ELR (cell line): ENCODE results near the gene IL9.

Experiments
- DNase-seq: peaks from one replicate; pipeline ENCODE4 v3.0.0-alpha.2; 2015; ENCODE audit warnings: low read depth

The IL9 gene

DNA sequence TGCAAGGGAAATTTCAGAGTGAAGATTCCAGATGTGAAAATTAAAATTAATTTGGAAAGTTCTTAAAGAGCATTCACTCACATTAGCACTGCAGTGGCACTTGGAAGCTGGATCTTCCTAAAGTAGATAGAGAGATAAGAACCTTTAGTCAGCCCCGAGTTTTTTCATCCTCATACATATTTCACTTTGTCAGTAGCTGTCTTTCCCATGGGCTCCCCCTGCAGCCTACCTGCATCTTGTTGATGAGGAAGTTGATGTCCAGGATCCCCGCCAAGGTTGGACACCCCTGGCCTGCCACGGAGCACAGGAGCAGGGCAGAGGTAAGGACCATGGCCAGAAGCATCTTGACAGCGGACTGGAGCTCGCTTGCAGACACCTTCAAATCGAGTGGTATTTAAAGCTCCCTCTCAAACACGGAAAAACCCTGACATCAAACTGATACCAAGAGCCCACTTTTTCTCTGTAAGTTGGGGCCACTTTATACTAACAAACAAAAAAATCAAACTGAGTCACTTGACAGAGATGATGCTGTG is at the start of gene IL9:
Gene IL9, minus strand, starts transcription at position 368 of the 533 bp plus-strand sequence. Its CDS starts 25 bp downstream, at position 343.
- DNase-seq, result no peak

DNA sequence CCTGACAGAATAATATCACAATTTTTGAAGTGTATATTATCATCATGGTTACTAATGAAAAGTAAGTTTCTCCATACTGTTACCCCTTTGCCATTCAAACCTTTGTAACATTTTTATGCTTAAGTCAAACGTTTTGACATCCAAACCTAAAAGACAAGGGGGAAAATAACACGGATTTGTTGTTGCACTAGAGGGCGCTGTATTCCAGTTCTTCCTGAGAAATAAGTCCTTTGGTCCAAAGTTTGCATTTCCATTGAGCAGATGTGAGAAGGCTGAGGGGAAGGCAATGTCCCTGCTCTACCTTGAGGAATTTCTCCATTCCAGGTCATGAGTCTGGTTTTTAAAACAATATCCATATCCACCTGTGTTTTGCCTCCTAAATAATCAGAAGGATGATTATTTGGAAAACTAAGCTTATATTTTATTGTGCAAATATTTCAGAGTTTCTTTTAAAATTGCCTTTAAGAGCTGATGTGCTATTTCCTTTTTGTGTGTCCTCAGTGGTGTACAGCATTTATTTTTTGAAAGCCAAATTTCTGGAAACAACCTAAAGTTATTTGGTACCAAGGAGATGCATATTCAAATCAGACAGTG is 49.4 kb upstream of the IL9 start:
- DNase-seq, result peak; percentile 89

DNA sequence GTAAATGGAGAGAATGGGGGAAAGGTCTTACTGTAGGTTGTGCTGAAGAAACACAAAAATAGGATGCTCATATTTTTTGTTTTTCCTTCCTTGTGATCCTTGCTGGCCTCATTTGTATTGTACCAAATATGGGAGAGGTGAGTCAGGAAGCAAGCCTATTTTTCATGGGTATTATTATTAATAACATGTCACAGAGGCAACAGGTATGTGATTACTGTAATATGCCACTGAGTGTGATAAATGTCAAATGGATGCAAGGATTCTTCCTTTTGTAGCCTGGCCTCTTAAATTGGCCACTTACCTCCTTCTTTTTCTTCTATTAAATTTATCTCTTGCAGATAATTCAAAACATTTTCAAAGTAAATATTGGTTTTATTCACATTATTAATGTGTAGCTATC is 48.9 kb upstream of the IL9 start:
- DNase-seq, result no peak

DNA sequence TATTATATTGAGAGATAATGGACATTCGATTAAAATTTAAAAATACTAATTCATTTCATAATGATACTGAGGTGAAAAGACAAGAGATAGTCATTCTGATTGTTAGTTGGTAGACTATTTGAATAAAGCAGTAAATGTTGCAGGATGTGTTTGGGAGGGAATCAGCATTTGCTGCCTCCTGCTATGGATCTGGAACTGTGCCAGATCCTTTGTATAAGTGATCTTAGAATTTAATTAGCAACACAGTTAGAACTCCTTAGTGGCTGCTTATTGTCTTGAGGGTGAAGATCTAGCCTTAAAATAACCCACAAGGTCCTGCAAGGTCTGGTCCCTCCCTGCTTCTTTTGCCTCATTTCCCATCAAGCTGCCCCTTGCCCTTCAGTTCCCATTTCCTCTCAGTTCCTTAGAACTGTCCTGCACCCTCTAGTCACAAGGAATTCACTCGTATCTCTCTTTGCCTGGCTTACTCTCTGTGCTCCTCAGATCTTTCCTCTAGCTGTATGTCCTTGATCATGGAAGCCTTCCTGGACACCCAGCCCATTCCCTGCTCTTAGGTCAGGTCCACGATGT is 46.6 kb upstream of the IL9 start:
- DNase-seq, result no peak

DNA sequence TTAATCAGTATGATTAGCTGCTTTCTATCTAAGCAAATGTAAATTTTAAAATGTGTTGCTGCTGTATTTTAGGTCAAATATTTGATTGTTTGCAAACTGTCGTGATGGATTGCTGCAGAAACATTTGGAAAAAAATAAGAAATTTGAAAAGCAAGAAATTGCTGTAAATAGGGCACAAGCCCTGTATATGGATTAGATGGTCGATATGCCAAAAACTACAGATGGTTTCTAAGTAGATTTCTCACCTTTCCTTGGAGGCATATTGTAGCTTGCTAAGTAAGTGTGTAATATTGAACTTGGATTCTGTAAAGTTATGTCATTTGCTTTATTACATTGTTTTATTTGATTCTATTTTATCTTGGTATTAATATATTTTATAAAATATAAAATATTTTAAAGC is 46.1 kb upstream of the IL9 start:
- no peak for DNase-seq

DNA sequence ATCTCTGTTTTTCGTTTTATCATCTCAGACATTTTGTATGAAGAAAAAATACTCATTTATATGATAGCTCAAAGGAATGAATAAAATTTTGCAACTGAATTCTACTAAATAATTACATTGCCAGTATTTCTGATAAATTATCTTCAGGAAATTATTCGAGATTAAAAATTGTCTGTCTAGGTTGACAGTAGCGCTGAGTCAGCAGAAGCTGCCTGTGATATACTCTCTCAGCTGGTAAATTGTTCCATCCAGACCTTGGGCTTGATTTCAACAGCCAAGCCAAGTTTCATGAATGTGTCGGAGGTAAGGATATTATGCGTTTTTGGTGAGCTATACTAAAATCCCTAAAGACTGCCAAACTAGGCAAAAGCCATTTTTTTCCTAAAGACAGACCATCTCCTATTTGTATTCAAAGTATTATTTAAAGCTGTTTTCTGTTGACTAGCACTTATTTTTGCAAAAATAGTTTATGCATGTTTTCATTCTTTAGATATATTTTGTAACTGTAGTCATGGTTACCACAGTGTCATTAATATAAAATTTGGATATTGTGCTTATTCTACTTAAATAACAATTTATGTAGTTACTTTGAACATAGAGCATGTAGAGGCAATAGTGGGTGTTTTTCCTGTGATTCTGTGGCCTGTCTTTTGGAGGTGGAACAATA is 41.7 kb upstream of the IL9 start:
- DNase-seq, result no peak

DNA sequence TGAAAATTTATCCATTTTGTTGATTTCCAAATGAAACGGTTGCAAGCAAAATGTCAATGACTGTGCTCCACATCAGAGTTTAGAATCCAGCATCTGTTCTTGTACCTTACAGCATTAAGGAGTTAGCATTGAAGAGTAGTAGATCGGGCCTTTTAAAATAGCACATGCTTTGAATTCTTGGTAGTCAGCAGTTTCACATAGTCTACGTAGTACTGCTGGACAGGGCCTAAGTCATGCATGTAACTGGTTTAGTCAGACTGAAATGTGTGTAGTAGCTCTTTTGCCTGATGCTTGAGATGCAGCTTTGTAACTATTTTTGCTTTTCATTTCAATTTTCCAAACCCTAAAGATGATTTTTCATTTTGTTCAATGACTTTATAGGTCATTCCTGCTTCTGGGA is 39.3 kb upstream of the IL9 start:
- no peak for DNase-seq

DNA sequence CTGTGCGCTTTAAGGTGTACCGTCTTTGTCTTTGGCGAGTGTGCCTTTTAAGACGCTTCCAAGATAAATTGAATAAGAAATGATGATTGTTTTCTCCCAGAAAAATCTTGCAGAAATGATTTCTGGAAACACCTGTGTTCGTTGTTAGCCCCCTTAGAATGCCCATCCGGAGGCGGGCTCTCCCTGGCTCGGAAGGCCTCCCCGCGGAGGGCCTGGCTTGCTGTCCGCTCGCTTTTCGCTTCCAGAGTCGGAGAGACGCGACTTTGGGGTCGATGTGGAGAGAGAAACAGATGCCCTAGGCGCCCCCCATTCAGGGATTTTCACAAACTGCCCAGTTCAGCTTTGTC is 35.3 kb upstream of the IL9 start:
- no peak for DNase-seq

DNA sequence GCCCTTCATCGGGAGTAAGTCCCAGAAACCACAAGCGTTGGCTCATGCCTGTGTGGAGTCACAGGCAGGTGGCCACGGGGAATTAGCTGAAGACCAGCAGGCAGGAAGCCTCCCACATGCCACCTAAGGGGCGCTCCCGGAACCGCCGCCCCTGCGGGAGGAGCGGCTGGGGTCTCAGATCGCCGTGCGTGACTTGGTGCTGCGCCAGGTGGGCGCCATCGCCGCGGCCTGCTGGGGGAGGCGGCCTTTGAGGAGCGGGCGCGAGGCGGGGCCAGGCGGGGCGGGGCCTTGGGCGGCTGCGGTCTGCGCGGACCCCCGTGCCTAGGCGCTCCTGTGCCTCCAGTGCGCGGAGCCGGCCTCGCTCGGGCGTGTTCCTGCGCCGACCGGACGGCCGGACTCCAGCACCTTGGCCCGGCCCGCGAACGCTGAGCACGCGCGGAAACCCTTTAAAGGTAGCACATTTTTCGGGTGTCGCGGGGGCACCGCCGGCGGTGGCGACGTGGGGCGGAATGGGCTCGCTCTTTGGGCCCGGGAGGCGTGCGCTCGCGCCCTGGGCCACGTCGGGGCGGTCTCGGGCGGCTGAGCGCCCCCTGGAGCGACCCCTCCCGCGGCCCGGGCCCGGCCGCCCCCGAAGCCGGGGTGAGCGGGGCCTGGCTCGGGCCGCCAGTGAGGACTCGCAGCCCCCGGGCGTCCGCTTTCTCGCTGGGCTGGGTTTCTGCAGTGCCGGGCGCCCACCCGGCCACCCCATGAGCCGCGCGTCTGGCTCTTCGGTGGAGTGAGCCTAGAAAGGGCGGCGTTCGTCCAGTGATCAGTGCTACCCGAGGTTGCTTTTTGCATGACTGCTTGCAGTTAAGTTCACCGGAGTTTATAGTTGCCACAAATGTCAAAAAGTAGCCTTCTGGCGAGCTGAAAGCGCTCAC is 34.6 kb upstream of the IL9 start:
- DNase-seq, result no peak

DNA sequence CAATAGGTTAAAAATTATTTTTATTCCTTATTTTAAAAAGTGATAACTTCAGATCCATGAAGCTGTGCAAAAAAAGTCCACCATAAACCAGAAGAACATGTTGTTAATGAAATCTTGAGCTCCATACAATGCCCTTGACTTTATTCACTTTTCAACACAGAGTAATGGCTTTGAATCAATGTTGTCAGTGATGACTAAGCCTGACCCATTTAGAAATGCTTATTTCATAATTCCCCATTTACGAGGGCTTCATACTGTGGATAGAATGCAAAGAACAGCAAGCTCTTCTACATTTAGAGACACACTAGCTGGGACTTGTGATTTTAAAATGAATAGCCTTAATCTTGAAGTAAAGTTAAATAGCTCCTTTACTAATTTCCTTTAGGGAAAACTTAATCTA is 25.7 kb upstream of the IL9 start:
- peak; percentile 37 for DNase-seq

DNA sequence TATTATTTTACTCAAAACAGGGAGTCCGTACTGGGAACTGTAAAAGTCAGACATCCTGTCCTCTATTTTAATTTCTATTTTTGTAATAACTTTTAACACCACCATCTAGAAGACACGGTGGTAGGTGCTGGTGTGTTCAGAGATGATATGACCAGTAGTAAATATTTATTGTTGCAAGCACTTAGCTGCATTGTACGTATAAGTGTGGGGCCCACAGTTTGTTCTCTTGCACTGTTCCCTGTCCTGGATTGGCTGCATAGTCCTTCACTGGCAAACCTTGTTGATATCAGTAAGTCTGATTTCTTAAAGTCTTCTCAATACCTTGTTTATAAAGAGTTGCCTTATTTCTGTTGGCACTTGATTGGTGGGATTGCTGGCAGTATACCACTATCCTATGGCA is 24.6 kb upstream of the IL9 start:
- no peak for DNase-seq

DNA sequence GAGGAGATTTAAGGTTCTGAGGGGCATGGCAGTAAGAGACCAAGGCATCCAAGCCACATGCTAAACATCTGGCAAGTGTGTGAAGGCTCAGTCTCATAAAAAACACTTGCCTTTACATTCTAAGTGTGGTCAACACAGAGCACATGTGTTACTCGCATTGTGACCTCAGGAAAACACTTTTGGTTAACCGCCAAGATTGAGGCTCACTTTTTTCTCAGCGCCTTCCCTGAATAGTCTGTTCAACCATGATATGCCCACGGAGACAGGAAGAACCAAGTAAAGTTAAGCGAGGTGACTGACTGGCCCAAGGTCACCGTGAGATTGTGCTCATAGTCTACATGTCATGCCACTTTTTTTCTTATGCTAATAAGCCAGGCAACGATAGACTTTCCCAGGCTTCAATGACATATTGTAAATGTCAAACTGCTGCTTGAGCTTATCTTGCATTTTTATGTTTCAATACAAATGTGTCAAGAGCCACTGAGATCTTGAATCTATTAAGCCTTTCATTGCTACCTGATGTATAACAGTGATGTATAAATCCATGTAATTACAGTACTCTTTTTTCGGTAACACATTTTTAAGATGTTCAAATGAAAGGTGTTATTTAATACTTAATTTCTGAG is 21.1 kb upstream of the IL9 start:
- DNase-seq, result no peak

DNA sequence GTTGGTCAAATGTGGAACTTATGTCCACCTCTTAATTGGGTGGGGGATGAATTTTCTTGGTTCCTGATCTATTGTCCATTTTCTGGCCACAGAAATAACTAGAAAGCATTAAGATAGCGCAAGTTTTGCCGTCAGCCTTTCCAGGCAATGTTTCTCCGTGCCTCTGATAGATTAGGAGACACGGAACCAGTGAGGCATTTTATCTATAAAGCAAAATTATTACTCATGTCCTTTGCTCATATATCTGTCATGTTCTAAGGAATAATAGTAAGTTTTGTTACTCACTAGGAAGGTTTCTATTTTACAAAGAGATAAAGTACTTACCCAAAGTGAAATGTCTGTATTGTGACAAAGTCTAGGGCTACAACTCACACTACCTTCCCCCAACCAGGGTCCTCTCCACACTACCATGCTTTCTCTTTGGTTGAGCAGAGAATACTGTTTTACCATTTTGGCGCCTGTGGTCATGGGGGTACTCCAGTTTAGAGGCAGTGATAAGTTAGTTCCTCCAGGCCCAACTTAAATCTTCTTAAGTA is 19.9 kb upstream of the IL9 start:
- DNase-seq, result peak; percentile 30

DNA sequence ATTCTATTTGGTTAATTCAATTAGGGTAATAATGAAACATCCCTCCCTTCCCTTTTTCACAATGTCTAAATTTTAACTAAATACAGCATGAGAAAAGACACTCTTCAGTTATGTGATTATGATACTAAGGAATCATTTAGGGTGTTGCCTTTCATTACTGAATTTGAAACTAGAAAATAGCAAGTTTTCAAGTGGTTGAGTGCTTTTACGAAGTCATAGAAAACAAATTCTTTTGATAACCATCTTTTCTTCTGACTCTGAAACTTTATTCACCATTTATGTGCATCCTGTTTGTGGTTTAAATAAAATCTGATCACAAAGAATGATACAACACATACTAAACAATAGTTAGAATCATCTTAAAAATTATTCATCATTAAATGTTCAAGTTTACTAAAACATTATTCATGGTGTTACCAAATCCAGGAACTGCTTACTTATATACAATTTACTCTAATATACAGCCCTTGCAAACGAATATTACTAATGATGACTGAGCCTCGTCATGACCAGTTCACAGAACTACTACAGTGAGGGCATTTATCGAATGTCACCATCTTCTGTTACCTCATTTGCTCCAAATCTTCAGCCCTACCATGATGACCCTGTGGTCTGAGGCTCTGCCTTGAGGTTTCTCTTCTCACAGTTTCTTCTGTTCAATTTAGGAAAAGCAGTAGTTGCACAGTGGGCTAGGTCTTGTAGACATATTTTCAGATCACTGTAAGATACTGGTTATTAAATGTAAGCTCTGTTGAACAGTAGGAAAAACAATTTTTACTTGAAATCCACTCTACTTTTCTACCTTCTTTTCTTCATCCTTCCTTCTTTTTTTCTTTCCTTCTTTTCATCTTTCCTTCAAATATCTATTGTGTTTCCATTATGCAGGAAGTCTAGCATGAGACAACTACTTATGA is 18.3 kb upstream of the IL9 start:
- DNase-seq, result peak; percentile 45

DNA sequence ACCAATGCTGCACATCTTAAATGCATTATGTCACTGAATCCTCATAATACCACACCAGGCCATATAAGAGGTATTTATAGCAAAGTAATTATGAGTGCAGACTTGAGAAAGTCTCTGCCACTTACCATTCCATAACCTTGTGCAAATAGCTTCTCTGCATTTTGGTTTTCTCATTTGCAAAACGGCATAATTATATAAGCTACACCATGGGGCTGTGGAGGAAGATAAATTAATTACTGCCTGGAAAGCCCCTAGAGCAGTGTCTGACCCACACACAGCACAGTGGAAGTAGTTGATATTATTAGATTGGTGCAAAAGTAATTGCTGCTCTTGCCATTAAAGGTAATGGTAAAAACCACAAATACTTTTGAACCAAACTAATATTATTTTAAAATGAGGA is 9.5 kb upstream of the IL9 start:
- DNase-seq, result no peak

DNA sequence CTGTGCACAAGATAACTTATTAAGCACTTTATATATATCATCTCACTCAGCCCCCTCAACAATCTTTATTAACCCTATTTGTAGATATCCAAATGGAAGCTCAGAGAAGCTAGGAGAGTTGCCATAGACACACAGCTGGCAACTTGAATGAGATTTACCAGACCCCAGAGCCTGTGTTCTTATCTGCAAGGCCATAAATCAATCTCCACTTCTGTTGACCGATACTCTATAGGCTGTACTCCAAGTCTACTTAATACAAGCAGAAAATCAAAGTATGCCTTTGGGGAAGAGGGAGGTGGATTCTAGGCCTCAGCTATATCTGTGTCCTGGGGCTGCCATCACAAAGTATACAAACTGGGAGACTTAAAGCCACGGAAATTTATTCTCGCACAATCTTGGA is 6.0 kb upstream of the IL9 start:
- no peak for DNase-seq

DNA sequence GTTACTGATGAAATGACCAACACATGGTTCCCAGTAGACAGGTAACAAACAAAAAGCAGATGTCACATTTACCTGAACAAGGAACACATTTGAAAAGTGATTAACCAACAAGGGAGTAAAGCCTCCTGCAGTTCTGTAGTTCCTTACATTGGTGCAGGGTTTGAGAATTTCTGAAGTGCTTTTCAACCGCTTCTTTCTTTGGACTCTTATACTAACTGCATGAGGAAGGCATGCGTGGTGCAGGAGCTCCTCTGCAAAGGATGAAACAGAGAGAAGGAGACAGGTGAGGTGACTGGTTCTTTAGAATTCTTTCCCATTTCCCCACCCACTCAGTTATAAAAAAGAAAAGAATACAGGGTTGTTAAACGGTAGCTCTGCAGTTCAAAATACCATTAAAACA is 4.6 kb upstream of the IL9 start:
- no peak for DNase-seq

DNA sequence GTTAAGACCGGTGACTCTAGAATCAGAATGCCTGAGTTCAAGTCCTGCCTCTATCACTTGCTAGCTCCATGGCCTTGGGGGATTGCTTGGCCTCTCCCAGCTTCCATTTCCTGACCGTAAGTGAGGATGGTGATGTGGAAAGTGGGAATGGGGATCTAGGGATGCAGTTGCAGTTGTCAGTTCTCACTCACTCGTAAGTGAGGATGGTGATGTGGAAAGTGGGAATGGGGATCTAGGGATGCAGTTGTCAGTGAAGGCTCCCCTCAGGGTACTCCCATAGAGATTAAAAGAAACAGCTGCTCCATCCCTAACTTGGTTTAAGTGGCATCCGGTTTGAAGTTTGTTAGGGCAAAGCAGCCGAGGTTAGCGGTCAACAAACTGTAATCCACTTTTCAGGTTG is 3.0 kb upstream of the IL9 start:
- DNase-seq, result no peak

DNA sequence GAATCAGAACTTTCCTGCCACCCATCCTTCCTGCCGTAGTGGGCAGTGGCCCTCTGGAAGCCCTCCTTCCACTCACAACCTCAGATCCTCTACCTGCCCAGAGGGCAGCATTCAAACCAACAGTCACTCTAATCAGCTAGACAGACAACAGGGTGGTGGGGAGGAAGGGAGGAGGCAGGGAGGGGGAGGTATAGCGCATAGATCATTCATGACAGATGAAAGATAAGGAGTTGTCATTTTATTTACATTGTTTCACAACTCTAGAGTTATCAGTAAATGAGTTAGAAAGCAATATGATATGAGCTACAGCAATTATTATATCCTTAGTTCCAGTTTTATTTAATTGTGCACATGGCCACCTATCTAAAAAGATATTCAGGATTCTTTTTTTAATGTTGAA is 852 bp downstream of the IL9 start:
- DNase-seq, result no peak

DNA sequence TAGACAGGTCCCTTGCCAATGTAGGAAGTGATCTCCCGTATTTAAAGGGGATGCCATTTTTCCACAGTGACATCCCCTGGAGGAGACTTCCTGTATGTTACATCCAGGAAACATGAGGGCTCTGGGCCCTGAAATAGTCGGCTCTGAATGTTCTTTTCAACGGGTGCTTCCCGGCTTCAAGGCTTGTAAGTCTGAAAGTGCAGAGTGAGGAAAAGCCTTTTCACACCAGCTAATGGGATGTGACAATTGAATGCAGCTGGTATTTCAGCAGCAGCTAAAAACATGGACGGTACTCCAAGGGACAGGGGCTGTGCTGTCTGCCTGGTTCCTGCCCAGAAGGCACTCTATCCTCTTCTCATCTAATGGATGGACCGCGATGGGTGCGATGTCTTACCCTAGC is 1.4 kb downstream of the IL9 start:
- DNase-seq, result no peak

DNA sequence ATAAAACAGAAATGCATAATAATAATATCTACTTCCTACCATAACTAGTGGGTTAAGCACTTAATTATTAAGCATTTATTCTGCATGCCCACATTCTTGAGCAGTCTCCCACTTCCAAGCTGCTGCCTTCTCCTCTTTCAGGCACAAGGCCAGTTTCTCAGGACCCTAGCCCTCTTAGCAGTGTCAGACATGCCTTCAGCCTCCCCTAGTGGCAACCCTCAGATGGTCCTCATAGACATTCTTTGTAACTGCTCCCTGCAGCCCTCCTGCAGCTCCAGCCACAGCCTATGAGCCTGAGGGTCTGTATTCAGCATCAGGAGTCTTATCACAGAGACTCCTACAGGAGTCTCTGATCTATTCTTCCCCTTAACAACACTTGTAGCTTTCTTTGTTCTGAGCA is 3.9 kb downstream of the IL9 start:
- peak; percentile 13 for DNase-seq
